CD4-positive, alpha-beta T cell treated with Interleukin-6 at 100 ng/mL for 8 hours (primary cell): ENCODE data around the gene OPTC.
"Not testable (repeated sequence)": the region's sequence is repeated elsewhere in the genome, so short reads cannot be mapped to it uniquely, and the experiment has no call there.

Experiments
- DNase-seq: peaks from one replicate; pipeline ENCODE4 v3.0.0-alpha.2; 2020; ENCODE audit warnings: mixed read lengths, low spot score

The OPTC gene, protein sequence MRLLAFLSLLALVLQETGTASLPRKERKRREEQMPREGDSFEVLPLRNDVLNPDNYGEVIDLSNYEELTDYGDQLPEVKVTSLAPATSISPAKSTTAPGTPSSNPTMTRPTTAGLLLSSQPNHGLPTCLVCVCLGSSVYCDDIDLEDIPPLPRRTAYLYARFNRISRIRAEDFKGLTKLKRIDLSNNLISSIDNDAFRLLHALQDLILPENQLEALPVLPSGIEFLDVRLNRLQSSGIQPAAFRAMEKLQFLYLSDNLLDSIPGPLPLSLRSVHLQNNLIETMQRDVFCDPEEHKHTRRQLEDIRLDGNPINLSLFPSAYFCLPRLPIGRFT

DNA sequence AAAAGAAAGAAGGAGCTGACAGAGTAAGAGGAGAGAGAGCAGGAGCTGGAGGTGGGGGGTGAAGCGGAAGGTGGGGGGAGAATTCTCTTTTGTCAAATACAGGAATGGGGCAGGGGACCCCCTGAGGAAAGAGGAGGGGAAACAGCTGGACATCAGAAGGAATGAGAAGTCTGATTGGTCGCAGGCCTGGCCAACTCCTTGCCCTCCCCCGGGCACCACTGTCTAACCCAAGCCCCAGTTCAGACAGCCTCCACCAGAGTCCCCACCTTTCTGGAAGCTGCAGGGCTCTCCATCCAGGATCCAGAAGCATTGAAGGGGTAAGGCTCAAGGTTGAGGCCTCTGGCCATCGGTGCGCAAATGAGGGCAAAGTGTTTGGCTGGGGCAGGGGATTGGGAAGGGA is at the start of gene OPTC:
Gene OPTC, plus strand, starts transcription at position 253 of the 400 bp plus-strand sequence. CDS start 1,853 bp downstream, outside the sequence.
- no peak for DNase-seq

DNA sequence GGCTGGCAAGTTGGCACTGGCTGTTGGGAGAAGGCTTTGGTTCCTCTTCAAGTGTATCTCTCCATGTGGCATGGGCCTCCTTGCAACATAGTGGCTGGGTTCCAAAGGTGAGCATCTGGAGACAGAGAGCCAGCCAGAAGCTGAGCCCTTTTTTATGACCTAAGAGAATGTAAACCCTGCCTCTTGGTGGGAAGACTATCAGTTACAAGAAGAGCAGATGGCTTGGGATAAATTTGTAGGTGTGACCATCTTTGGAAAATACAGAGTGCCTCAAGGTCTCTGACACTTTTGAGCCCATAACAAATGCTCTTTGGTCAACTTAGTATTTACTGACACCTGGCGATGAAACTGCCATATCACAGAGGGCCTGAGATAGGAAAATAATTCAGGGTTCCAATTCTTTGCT is 49.8 kb upstream of the OPTC start:
- no peak for DNase-seq

DNA sequence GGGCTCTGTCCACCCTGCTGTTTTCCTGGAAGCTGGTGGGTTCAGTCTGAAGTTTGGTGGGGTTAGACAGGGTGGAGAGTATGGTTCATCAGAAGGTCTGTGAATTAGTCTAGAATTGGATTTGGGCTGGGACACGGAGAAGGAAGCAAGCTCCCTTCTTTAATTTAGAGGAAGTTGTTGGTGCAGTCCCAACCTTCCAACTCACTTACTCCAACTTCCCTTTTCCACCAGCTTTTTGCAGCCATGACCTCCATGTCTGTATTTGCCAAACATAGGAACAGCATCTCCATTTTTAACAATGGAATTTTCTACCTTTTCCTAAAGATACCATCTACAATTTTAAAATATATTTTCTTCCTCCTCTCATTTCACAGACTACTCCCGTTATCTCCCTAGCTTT is 46.8 kb upstream of the OPTC start:
- no peak for DNase-seq

DNA sequence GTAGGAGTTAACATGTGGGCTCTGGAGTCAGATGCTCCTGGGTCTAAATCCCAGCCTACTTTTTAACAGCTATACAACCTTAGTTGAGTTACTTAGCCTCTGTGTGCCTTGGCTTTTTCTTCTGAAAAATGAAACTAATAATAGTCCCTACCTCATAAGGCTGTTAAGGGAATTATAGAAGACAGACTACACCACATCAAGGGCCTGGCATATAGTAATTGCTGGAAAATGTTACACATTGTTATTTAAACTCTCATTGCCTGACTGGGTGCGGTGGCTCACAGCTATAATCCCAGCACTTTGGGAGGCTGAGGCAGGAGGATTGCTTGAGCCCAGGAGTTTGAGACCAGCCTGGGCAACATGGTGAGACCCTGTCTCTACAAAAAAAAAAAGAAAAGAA is 46.4 kb upstream of the OPTC start:
- DNase-seq: not testable (repeated sequence)

DNA sequence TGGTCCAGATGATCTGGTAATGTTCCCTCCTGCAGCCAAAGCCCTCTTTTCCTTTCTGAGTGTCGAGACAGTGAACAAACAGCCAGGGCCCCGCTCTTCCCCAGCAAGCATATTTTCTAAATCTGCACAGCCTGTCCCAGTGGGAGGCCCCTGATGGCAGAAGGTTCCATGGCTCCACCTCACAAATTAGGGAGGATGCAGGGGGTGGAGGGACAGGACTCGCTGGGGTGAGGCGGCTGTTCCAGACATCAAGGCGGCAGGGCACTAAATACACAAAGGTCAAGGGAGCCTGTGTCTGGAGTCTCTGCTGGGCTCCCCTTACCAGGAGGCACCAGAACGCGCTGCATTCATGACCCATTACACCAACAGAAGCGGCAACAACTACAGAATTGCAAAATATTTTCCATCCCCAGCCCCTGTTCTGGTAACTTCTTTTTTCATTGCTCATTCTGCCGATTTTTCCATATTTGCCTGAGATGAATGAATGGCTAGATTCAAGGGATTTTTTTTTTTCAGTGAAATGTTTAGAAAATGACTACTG is 45.4 kb upstream of the OPTC start:
- DNase-seq: no peak

DNA sequence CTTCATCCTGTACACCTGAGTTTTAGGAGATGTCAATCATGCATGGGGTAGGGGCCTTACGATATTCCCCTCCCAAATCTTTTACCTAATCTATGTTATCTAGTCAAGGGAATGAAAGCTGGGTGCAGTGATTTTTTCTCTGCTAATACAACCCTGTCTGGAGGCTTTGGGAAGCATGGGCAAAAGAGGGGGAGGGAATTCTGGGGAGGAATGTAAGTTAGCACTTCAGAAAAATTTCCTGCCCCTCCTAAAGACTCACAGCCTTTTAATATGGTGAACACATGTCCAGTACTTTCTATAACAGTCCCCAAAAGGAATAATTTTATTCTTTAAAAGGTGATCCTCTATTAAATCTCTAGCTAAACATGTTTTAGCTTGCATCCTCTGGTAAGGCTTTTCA is 44.0 kb upstream of the OPTC start:
- no peak for DNase-seq

DNA sequence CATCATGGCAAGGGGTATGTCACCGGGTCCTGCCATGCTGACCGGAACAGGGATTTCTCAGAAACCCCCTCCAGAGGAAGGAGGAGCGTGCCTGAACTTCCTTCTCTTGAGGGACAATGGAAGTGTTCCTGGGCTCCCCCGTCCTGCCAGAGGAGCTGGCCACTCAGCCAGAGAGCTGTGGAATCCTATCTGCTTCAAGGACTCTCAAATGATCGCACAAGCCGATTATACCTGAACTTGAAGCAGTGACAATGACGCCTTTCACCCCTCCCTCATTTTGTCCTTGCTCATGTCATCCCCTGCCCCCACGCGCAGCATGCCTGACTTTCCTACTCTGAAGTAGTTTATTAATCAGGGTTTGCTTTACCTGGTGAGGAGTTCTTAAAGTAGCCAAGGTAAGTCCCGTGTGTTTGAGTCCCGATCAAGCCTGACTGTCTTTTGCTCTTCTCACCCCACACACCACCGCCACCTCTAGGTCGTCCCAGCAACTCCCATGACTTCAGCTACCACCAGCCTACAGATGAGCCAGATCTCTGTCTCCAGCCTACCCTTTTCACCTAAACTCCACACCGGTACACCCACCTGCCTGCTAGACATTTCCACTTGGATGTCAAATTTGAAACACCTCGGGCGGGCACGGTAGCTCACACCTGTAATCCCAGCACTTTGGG is 43.3 kb upstream of the OPTC start:
- DNase-seq: no peak

DNA sequence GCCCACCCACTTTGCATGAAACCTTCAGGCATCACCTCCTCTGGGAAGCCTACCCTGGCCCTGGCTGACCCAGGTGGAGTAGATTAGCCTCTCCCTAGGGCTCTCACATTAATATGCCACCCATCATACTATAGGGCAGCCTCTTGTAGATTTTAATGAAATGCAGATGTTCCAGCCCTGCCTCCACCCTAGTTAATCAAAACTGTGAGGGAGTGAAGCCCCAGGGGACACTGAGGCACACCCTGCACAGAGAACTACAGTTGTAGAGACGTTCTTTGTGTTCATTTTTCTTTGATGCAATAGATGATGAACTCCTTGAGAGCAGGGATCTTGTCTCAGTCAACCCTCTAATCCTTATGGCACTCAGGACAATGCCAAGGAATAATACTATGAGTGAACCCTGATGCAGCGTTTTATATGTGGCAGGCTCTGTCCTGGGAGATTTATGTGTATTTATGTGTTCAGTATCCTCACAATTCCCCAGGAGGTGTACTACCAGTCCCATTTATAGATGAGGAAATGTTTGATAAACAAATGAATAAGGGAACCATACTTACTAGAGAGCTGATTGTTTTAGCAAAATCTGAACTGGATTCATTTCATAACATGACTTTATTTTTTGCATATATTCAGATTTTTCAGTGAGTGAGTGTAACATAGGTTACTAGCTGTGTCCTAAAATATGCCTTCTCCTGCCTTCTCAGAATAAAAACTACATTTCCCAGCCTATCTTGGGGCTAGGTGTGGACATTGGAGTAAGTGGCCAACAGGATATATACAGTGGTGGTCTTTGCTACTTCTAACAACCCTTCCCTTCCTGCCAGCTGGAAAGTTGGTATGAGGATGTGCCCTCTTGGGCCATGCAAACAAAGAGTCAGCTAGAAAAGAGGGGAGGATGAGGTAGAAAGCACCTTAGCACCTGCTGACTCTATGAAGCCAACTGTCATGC is 41.8 kb upstream of the OPTC start:
- DNase-seq: no peak

DNA sequence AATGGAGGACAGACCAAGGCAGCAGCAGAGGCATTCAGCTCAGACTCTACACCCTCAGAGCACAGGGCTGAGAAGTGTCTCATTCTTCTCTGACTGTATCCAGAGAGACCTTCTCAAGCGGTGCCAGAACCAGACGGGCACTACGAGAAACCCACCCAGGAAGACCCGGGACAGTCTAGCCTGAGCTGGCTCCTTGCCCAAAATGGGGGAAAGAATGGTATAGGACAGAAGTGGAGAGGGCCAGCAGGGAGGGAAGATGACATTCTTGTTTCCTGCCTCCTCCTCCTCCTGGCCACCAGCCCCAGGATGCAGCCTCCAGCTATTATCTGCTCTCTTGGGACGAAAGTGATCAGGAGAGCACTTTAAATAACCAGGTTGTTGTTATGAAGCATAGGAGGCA is 40.9 kb upstream of the OPTC start:
- DNase-seq: no peak

DNA sequence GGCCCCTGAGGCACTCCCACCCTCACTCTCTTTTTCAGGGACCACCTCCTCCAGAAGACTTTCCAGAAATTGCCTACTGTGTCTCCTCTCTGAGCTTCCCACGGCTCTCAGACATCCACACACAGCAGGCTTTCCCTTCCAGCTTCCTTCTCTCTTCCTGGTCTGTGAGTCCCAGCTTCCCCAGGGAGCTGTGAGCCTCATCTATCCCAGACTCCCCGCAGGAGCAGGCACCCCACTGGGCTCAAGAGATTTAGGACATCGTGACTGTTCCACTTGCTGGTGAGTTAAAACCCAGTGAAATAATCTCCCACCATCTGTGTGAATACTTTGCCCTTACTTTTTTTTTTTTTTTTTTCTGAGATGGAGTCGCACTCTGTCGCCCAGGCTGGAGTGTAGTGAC is 40.3 kb upstream of the OPTC start:
- DNase-seq: no peak

DNA sequence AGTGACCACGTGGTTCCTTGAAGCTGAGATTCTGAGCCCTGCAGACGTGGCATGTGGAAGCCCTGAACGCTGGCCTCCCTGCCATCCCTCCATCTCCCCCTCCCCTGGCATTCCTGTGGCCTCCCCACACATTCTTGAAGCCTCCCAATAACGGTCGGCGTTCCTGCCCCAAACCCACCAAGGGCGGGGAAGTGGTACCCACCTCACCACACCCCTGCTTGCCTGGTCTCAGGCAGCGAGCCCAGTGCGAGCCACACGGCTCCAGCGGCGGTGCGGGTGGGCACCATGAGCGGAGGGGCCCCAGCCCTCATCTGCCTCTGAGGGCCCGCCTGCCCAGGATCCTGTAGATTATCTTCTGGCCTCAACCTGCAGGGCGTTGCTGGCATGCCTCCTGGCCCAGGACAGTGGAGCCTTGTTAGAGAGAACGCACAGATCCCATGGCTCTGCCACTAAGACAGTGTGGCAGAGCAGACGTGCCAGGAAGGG is 38.9 kb upstream of the OPTC start:
- no peak for DNase-seq

DNA sequence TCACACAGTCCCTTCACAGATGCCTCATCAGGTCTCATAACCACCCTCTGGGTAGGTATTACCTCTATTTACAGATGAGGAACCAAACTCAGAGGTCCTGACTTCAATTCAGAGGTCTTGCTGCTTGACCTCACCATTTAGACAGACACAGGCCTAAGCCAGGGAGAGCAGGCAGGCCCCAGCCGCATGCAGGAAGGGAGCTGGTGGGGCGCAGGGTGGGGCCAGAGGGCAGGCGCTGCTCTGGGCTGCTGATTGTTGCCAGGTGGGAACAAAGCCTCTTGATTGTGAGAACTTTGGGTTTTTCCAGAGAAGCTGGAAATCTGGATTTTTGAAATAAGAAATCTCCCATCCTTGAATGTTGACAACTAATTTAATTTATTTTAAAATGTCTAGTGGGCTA is 38.2 kb upstream of the OPTC start:
- no peak for DNase-seq

DNA sequence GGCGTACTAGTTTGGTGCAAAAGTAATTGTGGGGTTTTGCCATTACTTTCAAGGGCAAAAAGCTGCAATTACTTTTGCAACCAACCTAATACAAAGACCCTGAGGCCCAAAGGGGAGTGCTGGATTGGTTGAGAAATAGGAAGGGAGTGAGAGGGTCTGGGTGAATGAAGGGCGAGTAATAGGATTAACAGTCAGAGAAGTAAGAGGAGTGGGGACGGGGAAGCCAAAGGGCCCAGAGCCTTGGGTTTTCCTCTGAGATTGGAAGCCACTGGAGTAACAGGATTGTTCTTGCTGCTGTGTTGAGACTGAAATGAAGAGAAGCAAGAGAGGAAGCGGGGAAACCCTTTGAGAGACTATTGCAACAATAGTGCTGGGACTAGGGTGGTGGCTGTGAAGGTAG is 37.4 kb upstream of the OPTC start:
- no peak for DNase-seq

DNA sequence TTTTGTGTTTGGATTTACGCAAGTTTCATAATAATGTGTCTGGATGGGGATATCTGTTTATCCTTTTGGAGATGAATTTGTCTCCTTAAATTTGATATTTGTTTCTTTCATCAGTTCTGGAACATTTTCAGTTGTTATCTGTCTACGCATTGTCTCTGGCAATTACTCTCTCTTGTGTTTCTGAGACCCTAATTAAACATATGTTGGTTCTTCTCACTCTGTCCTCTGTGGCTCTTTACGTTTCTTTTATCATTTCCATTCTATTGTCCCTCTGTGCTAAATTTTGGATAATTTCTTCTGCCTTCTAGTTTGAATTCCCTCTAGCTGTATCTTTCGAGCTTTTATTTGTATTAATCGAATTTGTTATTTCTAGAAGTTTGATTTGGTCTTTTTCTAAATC is 35.9 kb upstream of the OPTC start:
- DNase-seq: no peak

DNA sequence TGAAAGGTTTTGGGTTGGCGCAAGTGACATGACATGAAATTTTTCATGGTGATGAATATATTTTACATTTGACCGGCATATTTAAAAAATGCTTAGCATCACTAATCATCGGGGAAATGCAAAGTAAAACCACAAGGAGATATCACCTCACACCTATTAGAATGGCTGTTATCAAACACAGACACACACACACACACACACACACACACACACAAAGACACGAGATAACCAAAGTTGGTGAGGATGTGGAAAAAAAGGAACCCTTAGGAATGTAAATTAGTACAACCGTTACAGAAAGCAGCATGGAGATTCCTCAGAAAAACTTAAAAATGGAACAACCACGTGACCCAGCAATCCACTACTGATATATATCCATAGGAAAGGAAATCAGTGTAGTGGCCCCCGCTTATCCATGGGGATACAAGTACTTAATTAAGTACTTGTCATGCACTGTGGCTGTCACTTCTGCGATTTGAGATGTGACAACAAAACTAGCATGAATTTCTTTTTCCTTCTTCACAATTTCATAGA is 34.2 kb upstream of the OPTC start:
- DNase-seq: no peak

DNA sequence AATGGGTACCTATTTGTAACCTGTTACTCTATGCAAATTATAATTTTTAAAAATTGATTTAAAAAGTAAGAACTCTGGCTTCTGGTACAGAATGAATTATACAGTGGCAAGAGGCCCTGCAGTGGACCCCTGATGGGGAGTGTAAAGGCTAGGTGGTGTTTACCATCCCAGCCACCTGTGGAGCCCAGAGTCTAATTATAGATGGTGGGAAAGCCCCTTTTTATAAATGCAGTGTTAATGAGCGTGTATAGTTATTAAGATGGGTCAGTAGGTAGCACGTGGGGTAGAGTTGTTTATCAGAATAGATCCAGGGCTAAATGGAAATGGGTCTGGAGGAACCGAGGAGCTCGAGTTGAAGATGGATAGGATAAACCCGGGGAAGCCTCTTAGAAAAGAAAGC is 32.2 kb upstream of the OPTC start:
- no peak for DNase-seq

DNA sequence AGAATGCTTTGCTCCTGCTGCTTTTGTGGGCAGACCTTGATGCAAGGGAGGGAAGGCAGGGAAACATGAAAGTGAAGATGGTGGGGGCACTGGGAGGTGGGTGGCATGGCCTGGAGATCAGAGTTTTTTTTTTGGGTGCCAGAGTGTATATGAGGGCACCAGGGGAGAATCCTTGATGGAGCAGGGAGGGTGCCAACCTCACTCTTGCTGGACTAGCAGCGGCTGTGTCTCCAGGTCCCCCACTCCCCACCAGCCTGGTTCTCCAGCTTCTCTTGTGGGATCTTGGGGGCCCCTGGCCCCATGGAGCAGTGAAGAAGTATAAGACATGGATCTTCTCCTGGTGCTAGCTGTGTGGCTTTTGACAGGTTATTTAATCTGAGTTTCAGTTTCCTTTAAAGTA is 31.8 kb upstream of the OPTC start:
- DNase-seq: no peak

DNA sequence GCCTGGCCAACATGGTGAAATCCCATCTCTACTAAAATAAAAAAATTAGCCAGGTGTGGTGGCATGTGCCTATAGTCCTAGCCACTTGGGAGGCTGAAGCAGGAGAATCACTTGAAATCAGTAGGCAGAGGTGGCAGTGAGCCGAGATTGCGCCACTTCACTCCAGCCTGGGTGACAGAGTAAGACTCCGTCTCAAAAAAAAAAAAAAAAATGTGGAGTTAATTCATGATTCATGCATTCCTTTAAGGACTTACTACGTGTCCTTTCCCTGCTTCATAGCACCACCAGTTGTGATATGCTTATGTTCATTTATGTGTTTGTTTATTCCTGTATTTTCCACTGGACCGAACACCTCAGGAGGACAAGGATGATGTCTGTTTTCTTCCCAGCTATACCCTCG is 31.1 kb upstream of the OPTC start:
- no peak for DNase-seq

DNA sequence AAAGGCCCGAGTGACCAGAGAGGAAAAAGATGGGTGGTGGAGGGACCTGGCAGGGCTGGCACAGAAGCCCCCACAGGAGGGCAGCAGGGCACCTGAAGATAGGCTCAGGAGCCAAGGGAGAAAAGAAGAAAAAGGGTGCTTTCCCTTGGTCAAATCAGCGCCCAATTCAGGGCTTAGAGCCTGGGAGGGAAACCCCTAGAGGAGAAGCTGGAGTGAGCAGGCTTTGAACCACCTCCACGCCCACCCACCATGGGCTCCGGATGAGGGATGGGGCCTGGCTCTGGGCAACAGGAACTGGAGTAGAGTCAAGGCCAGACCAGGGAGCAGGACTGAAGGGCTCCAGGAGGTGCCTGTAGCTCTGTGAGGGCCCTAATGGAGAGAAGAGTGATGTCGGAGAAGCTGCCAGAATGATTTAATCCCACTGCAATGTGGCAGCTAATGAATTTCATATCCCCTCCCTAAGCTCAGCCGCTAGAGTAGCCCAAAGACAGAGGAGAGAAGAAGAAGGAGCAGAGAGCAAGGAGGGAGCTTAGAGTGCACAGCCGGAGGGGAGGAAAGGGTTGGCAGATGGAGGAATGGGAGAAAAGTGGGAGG is 30.4 kb upstream of the OPTC start:
- no peak for DNase-seq

DNA sequence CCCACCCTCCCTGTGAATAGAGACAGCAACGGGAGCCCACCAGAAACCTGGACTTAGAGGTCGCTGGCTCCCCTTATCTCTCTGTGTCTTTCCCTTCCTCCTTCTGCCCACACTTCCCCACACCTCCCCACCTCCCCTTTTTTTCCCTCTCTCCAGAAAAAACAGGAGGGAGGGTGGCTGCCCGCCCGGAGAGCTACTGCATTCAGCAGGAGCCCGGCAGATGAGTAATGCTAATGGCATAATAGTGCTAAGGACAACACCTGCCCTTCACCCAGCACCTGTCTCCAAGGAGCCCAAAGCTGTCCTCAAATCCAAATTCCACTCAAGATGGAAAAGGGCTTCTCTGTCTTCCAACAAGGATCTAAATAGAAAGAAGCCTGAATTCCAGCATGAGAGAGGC is 29.7 kb upstream of the OPTC start:
- DNase-seq: no peak

DNA sequence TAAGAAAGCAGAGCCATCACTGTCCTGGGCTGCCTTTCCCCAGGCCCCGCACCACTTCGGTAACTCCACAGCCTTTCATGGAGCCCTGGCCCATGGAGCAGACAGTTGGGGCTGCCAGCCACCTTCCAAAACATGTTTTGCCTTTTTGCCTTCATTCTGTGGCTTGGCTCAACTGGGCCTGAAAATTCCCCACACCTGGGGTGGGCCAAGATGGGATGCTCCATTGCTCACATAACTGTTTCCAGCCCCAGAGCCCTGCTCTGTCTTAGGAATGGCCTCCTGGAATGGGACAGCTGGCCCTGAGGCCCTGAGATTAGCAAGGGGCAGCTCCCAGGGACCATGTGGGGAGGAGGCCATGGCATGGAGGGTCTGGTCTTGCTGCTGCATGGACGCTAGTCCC is 29.2 kb upstream of the OPTC start:
- DNase-seq: no peak
